Left kidney (tissue), 1 donor: ENCODE data around the gene RPL22. TPM values are rescaled to one million over a fixed set of nuclear protein-coding genes. Genes with fewer than 3 reads are reported as not detected.

Experiments
- polyA plus RNA-seq: library from polyadenylated mRNA; unstranded; fragments of 120-200 nt; gene quantifications from one replicate; pipeline ENCODE4 v1.2.1, GENCODE V29; 2013; ENCODE audit not compliant: insufficient read length

The RPL22 gene
- polyA plus RNA-seq, 1 donor = 542 TPM

Other genes starting within 250 kb of the RPL22 start
- gene NPHP4, start 207.2 kb downstream of the RPL22 start, polyA plus RNA-seq = 12.9 TPM
- gene KCNAB2, start 153.7 kb downstream of the RPL22 start, polyA plus RNA-seq = 3.5 TPM
- 0.28 TPM for gene CHD5, start 19.3 kb downstream of the RPL22 start, polyA plus RNA-seq
- gene RNF207, start 6.5 kb upstream of the RPL22 start, polyA plus RNA-seq = 40.6 TPM
- gene ICMT, start 36.4 kb upstream of the RPL22 start, polyA plus RNA-seq = 64.4 TPM
- gene HES3, start 44.6 kb upstream of the RPL22 start, polyA plus RNA-seq = not detected
- gene GPR153, start 61.5 kb upstream of the RPL22 start, polyA plus RNA-seq = 5.8 TPM
- 28.1 TPM for gene ACOT7, start 194.2 kb upstream of the RPL22 start, polyA plus RNA-seq
- 0.78 TPM for gene HES2, start 220.3 kb upstream of the RPL22 start, polyA plus RNA-seq
- gene ESPN, start 225.2 kb upstream of the RPL22 start, polyA plus RNA-seq = 12.2 TPM